Measurements from ENCODE around the gene SASH1. TPM values are rescaled to one million over a fixed set of nuclear protein-coding genes. Genes with fewer than 3 reads are reported as not detected.

The SASH1 gene
- total and polyA plus RNA-seq, 2 donors (not counting 3 experiments of a cell fraction or from before 2014, with no cell fraction given): 18.5 to 103 TPM

DNA sequence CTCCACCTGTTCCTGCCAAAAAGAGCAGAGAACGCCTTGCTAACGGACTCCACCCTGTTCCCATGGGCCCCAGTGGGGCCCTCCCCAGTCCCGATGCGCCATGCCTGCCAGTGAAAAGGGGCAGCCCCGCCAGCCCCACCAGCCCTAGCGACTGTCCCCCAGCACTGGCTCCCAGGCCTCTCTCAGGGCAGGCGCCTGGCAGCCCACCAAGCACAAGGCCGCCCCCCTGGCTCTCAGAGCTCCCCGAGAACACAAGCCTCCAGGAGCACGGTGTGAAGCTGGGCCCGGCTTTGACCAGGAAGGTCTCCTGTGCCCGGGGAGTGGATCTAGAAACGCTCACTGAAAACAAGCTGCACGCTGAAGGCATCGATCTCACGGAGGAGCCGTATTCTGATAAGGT is 201.8 kb downstream of the SASH1 start:
- dilution Hi-C loops (cut with MboI; ENCODE audit: extremely low pct_ligation_motif_present, low sequenced_read_pairs) (no loop called here), intact Hi-C loops (cut with micrococcal nuclease) (no loop called here)
- Histone ChIP-seq H3K27me3 (ENCODE audit: control insufficient read depth in 2 of 2, insufficient read depth in 2 of 2, low read length in 2 of 2) (no peaks in the 10 kb centered on the region), H3K4me1 (ENCODE audit: control insufficient read depth, extremely low read depth, insufficient read depth, low read length) (no peaks in the 10 kb centered on the region), H3K36me3 (ENCODE audit: control insufficient read depth in 2 of 2, extremely low read depth in 1 of 2, insufficient read depth in 2 of 2, low read length in 2 of 2) (peaks cover 31 to 56% of the 10 kb centered on the region in 2 experiments), H3K27ac (ENCODE audit: insufficient read depth, low read depth, low read length) (no peak overlapping the region), H4K20me1 (replicated peaks; ENCODE audit: control insufficient read depth, extremely low read depth, insufficient read depth, low read length) (no peaks in the 10 kb centered on the region), H3K4me2 (ENCODE audit: insufficient read depth, low read length) (no peak overlapping the region), H3K9ac (replicated peaks; ENCODE audit: extremely low read depth, insufficient read depth, low read length) (no peak overlapping the region), H3K79me2 (ENCODE audit: control insufficient read depth, insufficient read depth, low read length) (no peaks in the 10 kb centered on the region), H2AFZ (ENCODE audit: low read depth, low read length) (no peak overlapping the region), H3K9me3 (replicated peaks; ENCODE audit: control insufficient read depth, insufficient read depth, low read length) (no peaks in the 10 kb centered on the region), H3K9me1 (replicated peaks; ENCODE audit: control insufficient read depth, extremely low read depth, insufficient read depth, low read length) (no peaks in the 10 kb centered on the region), H3K4me3 (replicated peaks in 1 of 3; ENCODE audit: insufficient read depth in 1 of 3, low read depth in 1 of 3, low read length in 3 of 3) (no peak overlapping the region)
- no peak for TF ChIP-seq FOS (IDR thresholded peaks at IDR 0.05; ENCODE audit: borderline replicate concordance, insufficient read depth, low read length)
- no peak for TF ChIP-seq POLR2AphosphoS5 (IDR thresholded peaks at IDR 0.05; ENCODE audit: insufficient read depth, low read depth, low read length)
- TF ChIP-seq MYC (IDR thresholded peaks at IDR 0.05; ENCODE audit: low read depth, low read length): no peak
- TF ChIP-seq, protein P1, sequence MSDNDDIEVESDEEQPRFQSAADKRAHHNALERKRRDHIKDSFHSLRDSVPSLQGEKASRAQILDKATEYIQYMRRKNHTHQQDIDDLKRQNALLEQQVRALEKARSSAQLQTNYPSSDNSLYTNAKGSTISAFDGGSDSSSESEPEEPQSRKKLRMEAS (IDR thresholded peaks at IDR 0.05; ENCODE audit: insufficient read depth, insufficient read length): no peak
- TF ChIP-seq POLR2A (IDR thresholded peaks at IDR 0.05; ENCODE audit: low read depth, low read length): no peak
- TF ChIP-seq JUN (IDR thresholded peaks at IDR 0.05; ENCODE audit: borderline replicate concordance, insufficient read depth, insufficient read length, low read depth): no peak
- CTCF ChIA-PET: no interaction called here
- no peak for DNase-seq (ENCODE audit: low read depth, low spot score)
- POLR2A ChIA-PET: no interaction called here
- BruUV-seq (replicated peaks): no TSS peak
- FAIRE-seq: no peak

GRCh38 chr6:148545901-148546300 is 203.3 kb downstream of the SASH1 start:
- dilution Hi-C loops (cut with MboI; ENCODE audit: extremely low pct_ligation_motif_present, low sequenced_read_pairs) (no loop called here), intact Hi-C loops (cut with micrococcal nuclease) (no loop called here)
- Histone ChIP-seq H3K4me1 (ENCODE audit: control insufficient read depth, extremely low read depth, insufficient read depth, low read length) (no peaks in the 10 kb centered on the region), H3K36me3 (ENCODE audit: control insufficient read depth in 2 of 2, extremely low read depth in 1 of 2, insufficient read depth in 2 of 2, low read length in 2 of 2) (peaks cover 25 to 45% of the 10 kb centered on the region in 2 experiments), H4K20me1 (replicated peaks; ENCODE audit: control insufficient read depth, extremely low read depth, insufficient read depth, low read length) (no peaks in the 10 kb centered on the region), H3K27me3 (ENCODE audit: control insufficient read depth in 2 of 2, insufficient read depth in 2 of 2, low read length in 2 of 2) (no peaks in the 10 kb centered on the region), H3K9ac (replicated peaks; ENCODE audit: extremely low read depth, insufficient read depth, low read length) (no peak overlapping the region), H3K9me1 (replicated peaks; ENCODE audit: control insufficient read depth, extremely low read depth, insufficient read depth, low read length) (no peaks in the 10 kb centered on the region), H2AFZ (ENCODE audit: low read depth, low read length) (no peak overlapping the region), H3K4me3 (replicated peaks in 1 of 3; ENCODE audit: insufficient read depth in 1 of 3, low read depth in 1 of 3, low read length in 3 of 3) (no peak overlapping the region), H3K27ac (ENCODE audit: insufficient read depth, low read depth, low read length) (no peak overlapping the region), H3K79me2 (ENCODE audit: control insufficient read depth, insufficient read depth, low read length) (no peaks in the 10 kb centered on the region), H3K4me2 (ENCODE audit: insufficient read depth, low read length) (no peak overlapping the region), H3K9me3 (replicated peaks; ENCODE audit: control insufficient read depth, insufficient read depth, low read length) (no peaks in the 10 kb centered on the region)
- no peak for TF ChIP-seq EZH2 (IDR thresholded peaks at IDR 0.05; ENCODE audit: borderline replicate concordance, low read depth, low read length, severe bottlenecking)
- BruUV-seq (replicated peaks): no TSS peak
- POLR2A ChIA-PET: no interaction called here
- CTCF ChIA-PET: no interaction called here
- DNase-seq (ENCODE audit: low read depth, low spot score) (no peak), FAIRE-seq (no peak)

Measured in endothelial cell of umbilical vein (primary cell).